Ishikawa (cell line): ENCODE results near the gene ERG.

Experiments used
- CEBPB ChIP-seq: IDR thresholded peaks from 2 replicates; pipeline ENCODE4 v1.6.1; 2012
- EP300 ChIP-seq: IDR thresholded peaks from 2 replicates; pipeline ENCODE4 v1.6.1; 2012; ENCODE audit warnings: borderline replicate concordance

DNA sequence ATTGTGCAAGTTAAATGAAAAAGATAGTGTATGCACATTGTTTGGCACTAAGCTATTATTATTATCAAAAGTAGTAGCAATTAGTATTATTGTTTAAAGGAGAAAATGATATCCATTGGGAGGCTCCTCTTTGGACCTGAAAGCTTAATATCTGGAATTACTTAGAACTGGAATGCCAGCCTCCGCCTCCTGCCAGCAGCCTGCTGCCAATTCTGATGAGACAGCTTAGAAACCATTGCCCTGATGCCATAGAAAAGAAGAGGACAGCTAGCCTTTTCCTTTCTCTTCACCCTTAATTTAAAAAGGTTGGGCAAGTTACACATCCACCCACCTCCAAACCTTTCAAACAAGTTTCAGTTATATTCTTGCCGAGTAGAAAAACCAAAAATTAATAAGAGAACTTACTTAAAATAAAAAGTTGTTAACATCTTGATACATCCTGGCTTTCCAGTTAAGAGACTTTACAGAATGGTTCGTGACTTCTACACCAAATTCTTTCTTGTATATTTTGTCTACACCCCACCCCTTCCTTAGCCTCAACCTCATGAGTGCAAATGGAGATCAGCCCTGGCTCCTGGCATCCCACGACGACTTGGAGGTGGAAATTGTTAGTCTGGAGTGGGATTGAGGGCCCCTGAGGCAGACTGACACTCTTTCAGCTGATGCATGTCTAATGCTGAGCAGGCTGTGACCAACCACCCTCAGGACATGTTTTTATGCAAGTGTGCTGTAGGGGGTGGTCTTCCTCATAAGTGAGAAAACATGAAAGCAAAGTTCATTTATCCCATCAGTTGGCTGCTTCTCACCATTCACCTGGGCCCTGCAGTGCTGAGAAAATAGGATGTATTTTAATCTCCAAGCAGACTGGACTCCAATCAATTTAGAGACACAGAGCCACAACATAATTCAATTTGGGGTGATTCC lies 120.8 kb downstream of the ERG start:
- TF ChIP-seq EP300, result no peak
- TF ChIP-seq CEBPB, result no peak
